ENCODE data around the gene MIER3. TPM values are rescaled to one million over a fixed set of nuclear protein-coding genes. Genes with fewer than 3 reads are reported as not detected.

MIER3 gene
- total and polyA plus RNA-seq, 9 of the 15 experiments (the other 6 are each of a cell fraction or from before 2014, with no cell fraction given), result 4.1 to 29.3 (median 13.0) TPM

- POLR2A ChIA-PET, result no interaction called here
- no TSS peak for BruUV-seq (replicated peaks)
- no peaks in the 10 kb centered on the region for H3K9me1 ChIP-seq (ENCODE audit: control insufficient read depth, insufficient read depth, low read length)
- H3K4me1 ChIP-seq (replicated peaks in 1 of 2; ENCODE audit: control insufficient read depth in 2 of 2, insufficient read depth in 2 of 2, low read length in 2 of 2), result no peaks in the 10 kb centered on the region
- CTCF ChIA-PET (ENCODE audit: low intra/inter-chr PET ratio), result no interaction called here
- intact Hi-C loops (cut with micrococcal nuclease), result loop anchor here (10.0 kb wide), 1 partner anchor 77 kb away; the partner anchor contains the start of gene SETD9
- TF ChIP-seq RUNX1 (IDR thresholded peaks at IDR 0.05; ENCODE audit: low read depth) (no peak), POLR2H (tag; IDR thresholded peaks at IDR 0.05; ENCODE audit: low read depth) (no peak), ZNF644 (tag; IDR thresholded peaks at IDR 0.05; ENCODE audit: low read depth) (no peak), KLF16 (IDR thresholded peaks at IDR 0.05) (no peak), ZNF134 (CRISPR knock-in tag; conservative IDR thresholded peaks at IDR 0.05) (no peak), HNRNPUL1 (IDR thresholded peaks at IDR 0.05; ENCODE audit: low read length) (no peak), TAF15 (IDR thresholded peaks at IDR 0.05; ENCODE audit: low read depth, low read length) (no peak), BRD4 (IDR thresholded peaks at IDR 0.05) (no peak), SMAD2 (IDR thresholded peaks at IDR 0.05; ENCODE audit: low read depth, low read length) (no peak), TOE1 (IDR thresholded peaks at IDR 0.05; ENCODE audit: borderline replicate concordance) (no peak), TOE1 (CRISPR knock-in tag; IDR thresholded peaks at IDR 0.05; ENCODE audit: borderline replicate concordance, low read depth) (no peak), ZNF695 (CRISPR knock-in tag; IDR thresholded peaks at IDR 0.05) (no peak), SUPT5H (IDR thresholded peaks at IDR 0.05) (no peak), CBX2 (IDR thresholded peaks at IDR 0.05; ENCODE audit: insufficient read depth, low read length, poor library complexity, severe bottlenecking) (no peak), YBX1 (IDR thresholded peaks at IDR 0.05) (no peak), NCOR1 (IDR thresholded peaks at IDR 0.05) (no peak), ADNP (tag; IDR thresholded peaks at IDR 0.05) (no peak), BRCA1 (IDR thresholded peaks at IDR 0.05) (no peak), BRCA1 (CRISPR knock-in tag; IDR thresholded peaks at IDR 0.05) (no peak), SREBF2 (CRISPR knock-in tag; IDR thresholded peaks at IDR 0.05) (no peak)
- no peak overlapping the region for H3K9ac ChIP-seq (ENCODE audit: insufficient read depth in 1 of 2, low read depth in 2 of 2, low read length in 2 of 2)
- peaks cover 6 to 20% of the 10 kb centered on the region in 2 experiments; a peak in 3 of 5 replicates for H3K27me3 ChIP-seq (ENCODE audit: control insufficient read depth in 2 of 2, insufficient read depth in 2 of 2, low read length in 2 of 2)
- in situ Hi-C loops (cut with MboI), result no loop called here
- no peaks in the 10 kb centered on the region for H3K9me3 ChIP-seq (replicated peaks; ENCODE audit: control insufficient read depth, insufficient read depth, low read depth, low read length)
- no peaks in the 10 kb centered on the region for H3K36me3 ChIP-seq (ENCODE audit: control insufficient read depth, insufficient read depth, low read length)
- no peak overlapping the region for H3K27ac ChIP-seq (ENCODE audit: extremely low read depth, low read depth, low read length)
- H3K79me2 ChIP-seq (ENCODE audit: control insufficient read depth, insufficient read depth, low read length), result no peaks in the 10 kb centered on the region
- no peak overlapping the region for H3K4me2 ChIP-seq (ENCODE audit: insufficient read depth, low read length)
- ATAC-seq (no peak), FAIRE-seq (no peak), DNase-seq (ENCODE audit: extremely low read depth in 1 of 4, low spot score in 3 of 4) (no peak)
- WGBS (ENCODE audit: insufficient coverage, low coverage, missing lambda C conversion rate), result 9% methylated on average over 4 of the region's 4 CpGs
- H2AFZ ChIP-seq (ENCODE audit: low read depth, low read length), result no peak overlapping the region
- no peak overlapping the region for H3K4me3 ChIP-seq
- no peaks in the 10 kb centered on the region for H4K20me1 ChIP-seq (replicated peaks; ENCODE audit: control insufficient read depth, insufficient read depth, low read length)
Measured at GRCh38 chr5:56981548-56982315, 29.8 kb upstream of the MIER3 start.
